GM10266 (cell line): ENCODE measurements around the gene RMI2.
A peak's percentile ranks its signal among the peaks of the same experiment; 100 is the strongest.

ENCODE experiments used
- DNase-seq: peaks from one replicate; pipeline ENCODE4 v3.0.0; 2012; ENCODE audit errors: extremely low spot score
- CTCF ChIP-seq: IDR thresholded peaks from 2 replicates; pipeline ENCODE4 v1.5.1; 2012; ENCODE audit warnings: mild to moderate bottlenecking, low read depth; ENCODE audit not compliant: control insufficient read depth, insufficient read depth; ENCODE audit errors: missing control alignments

RMI2 gene

GRCh38 chr16:11393861-11394592 is 48.8 kb downstream of the RMI2 start:
- DNase-seq = no peak
- TF ChIP-seq CTCF = no peak

GRCh38 chr16:11394593-11394960 is 49.3 kb downstream of the RMI2 start:
- no peak for TF ChIP-seq CTCF

GRCh38 chr16:11395008-11395948 is 50.0 kb downstream of the RMI2 start:
- TF ChIP-seq CTCF = no peak
- DNase-seq = no peak

More at GRCh38 chr16:11394593-11394960, 49.3 kb downstream of the RMI2 start:
- no peak for DNase-seq

GRCh38 chr16:11395949-11396240 is 50.6 kb downstream of the RMI2 start:
- no peak for DNase-seq
- TF ChIP-seq CTCF = no peak

GRCh38 chr16:11396241-11397048 is 51.2 kb downstream of the RMI2 start:
- peak; percentile 96 for TF ChIP-seq CTCF

GRCh38 chr16:11398136-11398535 is 52.9 kb downstream of the RMI2 start:
- TF ChIP-seq CTCF = no peak
- no peak for DNase-seq

More at GRCh38 chr16:11396241-11397048, 51.2 kb downstream of the RMI2 start:
- peak; percentile 88 for DNase-seq
